ENCODE results near the gene PTPN4. TPM values are rescaled to one million over a fixed set of nuclear protein-coding genes. Genes with fewer than 3 reads are reported as not detected.

PTPN4 gene
- total and polyA plus RNA-seq, 2 of the 13 experiments (the other 11 are each of a cell fraction or from before 2014, with no cell fraction given) = 20.3 to 34.6 TPM

DNA sequence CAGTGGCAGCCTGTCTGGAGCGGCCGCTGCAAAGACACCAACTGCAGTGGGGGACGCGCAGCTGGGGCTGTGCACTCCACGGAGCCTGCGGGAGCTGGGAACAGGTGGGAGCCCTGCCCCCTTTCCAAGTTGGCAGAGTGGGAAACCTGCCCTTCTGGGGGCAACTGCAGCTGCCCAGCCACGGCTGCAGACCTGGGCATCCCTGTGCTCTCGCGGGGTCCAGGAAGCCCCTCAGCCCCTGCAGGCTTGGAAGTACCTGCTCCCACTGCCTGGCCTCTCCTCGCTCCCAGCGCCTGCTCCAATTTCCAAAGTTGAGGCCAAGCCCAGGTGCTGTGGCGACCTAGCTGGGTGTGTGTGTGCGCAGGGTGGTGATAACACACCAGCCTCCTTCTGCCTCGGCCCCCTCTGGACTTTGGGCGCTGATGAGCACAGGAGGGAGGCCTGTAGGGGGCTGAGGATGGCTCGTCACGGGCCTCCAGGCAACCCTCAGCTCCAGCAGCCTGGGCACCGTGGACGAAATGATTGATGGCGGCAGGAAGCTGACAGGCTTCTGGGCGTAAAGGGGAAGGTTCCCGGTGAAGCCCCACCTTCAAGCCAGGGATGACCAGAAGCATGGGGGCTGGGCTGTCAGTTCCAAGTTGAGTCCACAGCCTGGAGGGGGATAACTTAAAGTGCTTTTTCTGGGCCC, 76.9 kb downstream of the PTPN4 start:
- CTCF ChIA-PET (ENCODE audit: low intra/inter-chr PET ratio, low total read pairs) = no interaction called here
- H3K4me1 ChIP-seq (ENCODE audit: insufficient read depth, low read length) = peaks cover 45% of the 10 kb centered on the region
- no peak overlapping the region for H3K4me3 ChIP-seq (replicated peaks in 1 of 3; ENCODE audit: insufficient read depth in 1 of 3, low read depth in 2 of 3, low read length in 3 of 3)
- H2AFZ ChIP-seq (ENCODE audit: low read length) = no peak overlapping the region
- peak overlapping the region; percentile 45; the same call in 1 of the 2 replicates for H3K4me2 ChIP-seq (ENCODE audit: low read depth, low read length)
- in situ Hi-C loops (cut with HindIII; ENCODE audit: extremely low pct_ligation_motif_present, low pct_unique_long_range_greater_than_20kb) = no loop called here
- WGBS (ENCODE audit: low lambda C conversion rate) = 91% methylated on average over 16 of the region's 22 CpGs
- FAIRE-seq (no peak), DNase-seq (ENCODE audit: low spot score) (no peak), ATAC-seq (peak; percentile 57)
- no peak overlapping the region for H3K9ac ChIP-seq (ENCODE audit: insufficient read depth, low read depth, low read length)
- H3K79me2 ChIP-seq (ENCODE audit: insufficient read depth, low read length) = peaks cover 3% of the 10 kb centered on the region
- H3K27me3 ChIP-seq (ENCODE audit: control insufficient read depth in 1 of 2, insufficient read depth in 2 of 2, low read length in 2 of 2) = no peaks in the 10 kb centered on the region
- no peaks in the 10 kb centered on the region for H3K9me3 ChIP-seq (ENCODE audit: low read length)
- no TSS peak for BruUV-seq (replicated peaks)
- intact Hi-C loops (cut with micrococcal nuclease; ENCODE audit: unreplicated experiment) = no loop called here
- H4K20me1 ChIP-seq (ENCODE audit: insufficient read depth, low read length) = no peaks in the 10 kb centered on the region
- no peaks in the 10 kb centered on the region for H3K36me3 ChIP-seq (replicated peaks in 1 of 2; ENCODE audit: control insufficient read depth in 1 of 2, insufficient read depth in 2 of 2, low read length in 2 of 2)
- H3K27ac ChIP-seq (ENCODE audit: extremely low read length, insufficient read depth, low read length) = peak overlapping the region; percentile 29
- POLR2A ChIA-PET = no interaction called here
- TF ChIP-seq REL (CRISPR knock-in tag; conservative IDR thresholded peaks at IDR 0.05) (no peak), SMYD3 (CRISPR knock-in tag; IDR thresholded peaks at IDR 0.05) (no peak), WIZ (CRISPR knock-in tag; IDR thresholded peaks at IDR 0.05) (no peak), ZBTB33 (CRISPR knock-in tag; IDR thresholded peaks at IDR 0.05) (peak; percentile 38; the same call in 1 of the 2 replicates), GABPA (IDR thresholded peaks at IDR 0.05; ENCODE audit: low read depth, low read length) (0 out of 2 replicates have a peak, but pooled peaks have one; percentile 9), GABPA (CRISPR knock-in tag; IDR thresholded peaks at IDR 0.05; ENCODE audit: low read depth) (no peak), ZNF605 (CRISPR knock-in tag; IDR thresholded peaks at IDR 0.05) (peak; percentile 35; the same call in 1 of the 2 replicates), ZNF687 (CRISPR knock-in tag; IDR thresholded peaks at IDR 0.05) (peak; percentile 28; the same call in 1 of the 2 replicates), REPIN1 (CRISPR knock-in tag; IDR thresholded peaks at IDR 0.05; ENCODE audit: borderline replicate concordance, low read depth) (no peak), ZNF264 (CRISPR knock-in tag; IDR thresholded peaks at IDR 0.05) (no peak), ZFP91 (CRISPR knock-in tag; IDR thresholded peaks at IDR 0.05; ENCODE audit: borderline replicate concordance) (peak; percentile 55; the same call in 1 of the 2 replicates), ZNF891 (CRISPR knock-in tag; IDR thresholded peaks at IDR 0.05) (no peak), FOSL2 (CRISPR knock-in tag; IDR thresholded peaks at IDR 0.05) (no peak), RBM22 (optimal IDR thresholded peaks at IDR 0.05; ENCODE audit: low read length) (peak; percentile 19), SRSF1 (optimal IDR thresholded peaks at IDR 0.05; ENCODE audit: low read depth, low read length) (no peak)
- TF ChIP-seq, protein P1, sequence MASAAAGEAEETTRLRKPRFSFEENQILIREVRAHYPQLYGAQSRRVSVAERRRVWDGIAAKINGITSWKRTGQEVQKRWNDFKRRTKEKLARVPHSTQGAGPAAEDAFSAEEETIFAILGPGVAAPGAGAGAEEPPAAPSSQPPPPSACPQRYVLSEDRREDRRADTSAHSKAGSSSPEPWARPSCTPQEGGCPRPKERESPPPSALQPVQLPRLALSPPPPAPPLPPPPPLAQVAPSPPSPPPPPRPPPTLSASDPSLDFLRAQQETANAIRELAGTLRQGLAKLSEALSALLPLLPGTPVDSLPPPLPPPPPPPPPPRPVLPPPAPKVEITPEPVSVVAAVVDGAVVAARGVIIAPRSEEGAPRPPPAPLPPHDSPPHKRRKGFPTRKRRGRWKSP (CRISPR knock-in tag; IDR thresholded peaks at IDR 0.05) = no peak

Data from HepG2 (cell line).